ENCODE results near the gene VPS26A.

DNA sequence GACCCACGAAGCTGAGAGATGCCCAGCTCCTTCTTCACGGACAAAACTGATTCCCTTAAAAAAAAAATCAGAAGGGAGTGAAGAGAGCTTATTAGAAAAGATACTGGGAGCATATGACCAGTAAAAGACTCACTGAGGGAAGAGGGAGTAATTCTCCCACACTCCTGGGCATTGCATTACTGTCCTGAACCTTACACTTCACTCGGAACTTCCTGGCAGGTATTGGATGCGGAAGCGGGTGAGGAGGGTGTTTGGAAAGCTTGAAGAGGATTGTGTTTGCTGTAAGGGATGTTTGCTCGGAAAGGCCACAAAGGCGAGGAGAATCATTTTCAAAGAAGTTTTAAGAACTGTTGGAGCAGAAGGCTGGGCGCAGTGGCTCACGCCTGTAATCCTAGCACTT, 96.5 kb downstream of the VPS26A start:
- TF ChIP-seq, protein P1, sequence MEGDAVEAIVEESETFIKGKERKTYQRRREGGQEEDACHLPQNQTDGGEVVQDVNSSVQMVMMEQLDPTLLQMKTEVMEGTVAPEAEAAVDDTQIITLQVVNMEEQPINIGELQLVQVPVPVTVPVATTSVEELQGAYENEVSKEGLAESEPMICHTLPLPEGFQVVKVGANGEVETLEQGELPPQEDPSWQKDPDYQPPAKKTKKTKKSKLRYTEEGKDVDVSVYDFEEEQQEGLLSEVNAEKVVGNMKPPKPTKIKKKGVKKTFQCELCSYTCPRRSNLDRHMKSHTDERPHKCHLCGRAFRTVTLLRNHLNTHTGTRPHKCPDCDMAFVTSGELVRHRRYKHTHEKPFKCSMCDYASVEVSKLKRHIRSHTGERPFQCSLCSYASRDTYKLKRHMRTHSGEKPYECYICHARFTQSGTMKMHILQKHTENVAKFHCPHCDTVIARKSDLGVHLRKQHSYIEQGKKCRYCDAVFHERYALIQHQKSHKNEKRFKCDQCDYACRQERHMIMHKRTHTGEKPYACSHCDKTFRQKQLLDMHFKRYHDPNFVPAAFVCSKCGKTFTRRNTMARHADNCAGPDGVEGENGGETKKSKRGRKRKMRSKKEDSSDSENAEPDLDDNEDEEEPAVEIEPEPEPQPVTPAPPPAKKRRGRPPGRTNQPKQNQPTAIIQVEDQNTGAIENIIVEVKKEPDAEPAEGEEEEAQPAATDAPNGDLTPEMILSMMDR (conservative IDR thresholded peaks at IDR 0.05; ENCODE audit: low read depth, low read length) = no peak
- no peak for TF ChIP-seq EZH2 (IDR thresholded peaks at IDR 0.05; ENCODE audit: low read length, unreplicated experiment)

All from PC-3 (cell line).